ENCODE results near the gene PLCG1. TPM values are rescaled to one million over a fixed set of nuclear protein-coding genes. Genes with fewer than 3 reads are reported as not detected.
A peak's percentile ranks its signal among the peaks of the same experiment; 100 is the strongest.
"Not testable (repeated sequence)": the region's sequence is repeated elsewhere in the genome, so short reads cannot be mapped to it uniquely, and the experiment has no call there.

The PLCG1 gene
- total RNA-seq, 1 donor from 2014 or later, result 45.0 TPM

- ATAC-seq (ENCODE audit: poor library complexity) (no peak), DNase-seq (no peak)
- intact Hi-C loops (cut with DNase I), result no loop called here
These were observed 17.5 kb upstream of the PLCG1 start for GRCh38 chr20:41119614-41120561.

GRCh38 chr20:41121399-41121798, 15.9 kb upstream of the PLCG1 start:
- ATAC-seq (ENCODE audit: poor library complexity) (no peak), DNase-seq (no peak)
- intact Hi-C loops (cut with DNase I), result no loop called here

- intact Hi-C loops (cut with DNase I), result no loop called here
- no peak for ATAC-seq (ENCODE audit: poor library complexity)
- no peak for DNase-seq
These were observed 13.7 kb upstream of the PLCG1 start for GRCh38 chr20:41123631-41124030.

GRCh38 chr20:41124451-41125094, 12.8 kb upstream of the PLCG1 start:
- DNase-seq (no peak), ATAC-seq (ENCODE audit: poor library complexity) (no peak)
- intact Hi-C loops (cut with DNase I), result no loop called here

GRCh38 chr20:41125530-41126457, 11.5 kb upstream of the PLCG1 start:
- peak; percentile 51 for ATAC-seq (ENCODE audit: poor library complexity)
- intact Hi-C loops (cut with DNase I), result no loop called here
- no peak for DNase-seq

GRCh38 chr20:41126719-41127118, 10.6 kb upstream of the PLCG1 start:
- intact Hi-C loops (cut with DNase I), result no loop called here
- no peak for ATAC-seq (ENCODE audit: poor library complexity)
- DNase-seq, result no peak

GRCh38 chr20:41128317-41128716, 9.0 kb upstream of the PLCG1 start:
- intact Hi-C loops (cut with DNase I), result not testable (repeated sequence)

GRCh38 chr20:41131594-41132387, 5.6 kb upstream of the PLCG1 start:
- no peak for DNase-seq
- intact Hi-C loops (cut with DNase I), result loop anchor here (10.0 kb wide), 2 partner anchors 203 to 283 kb away; no protein-coding TSS in a partner anchor
- ATAC-seq (ENCODE audit: poor library complexity), result no peak

More at GRCh38 chr20:41128317-41128716, 9.0 kb upstream of the PLCG1 start:
- not testable (repeated sequence) for DNase-seq; ATAC-seq (ENCODE audit: poor library complexity)

- ATAC-seq (ENCODE audit: poor library complexity); DNase-seq: not testable (repeated sequence)
- intact Hi-C loops (cut with DNase I), result loop anchor here (10.0 kb wide), 2 partner anchors 202 to 282 kb away; no protein-coding TSS in a partner anchor
These were observed 5.0 kb upstream of the PLCG1 start for GRCh38 chr20:41132388-41132775.

- ATAC-seq (ENCODE audit: poor library complexity) (no peak), DNase-seq (no peak)
- intact Hi-C loops (cut with DNase I), result loop anchor here (10.0 kb wide), 2 partner anchors 201 to 281 kb away; no protein-coding TSS in a partner anchor
These were observed 3.5 kb upstream of the PLCG1 start for GRCh38 chr20:41133709-41134361.

GRCh38 chr20:41134362-41135186, 2.8 kb upstream of the PLCG1 start:
- DNase-seq (no peak), ATAC-seq (ENCODE audit: poor library complexity) (no peak)
- intact Hi-C loops (cut with DNase I), result loop anchor here (10.0 kb wide), 2 partner anchors 200 to 280 kb away; no protein-coding TSS in a partner anchor

GRCh38 chr20:41135187-41135887, 2.0 kb upstream of the PLCG1 start:
- no peak for ATAC-seq (ENCODE audit: poor library complexity)
- peak; percentile 57 for DNase-seq
- intact Hi-C loops (cut with DNase I), result loop anchor here (10.0 kb wide), 2 partner anchors 199 to 279 kb away; no protein-coding TSS in a partner anchor

GRCh38 chr20:41135888-41136679, 1.3 kb upstream of the PLCG1 start:
- intact Hi-C loops (cut with DNase I), result loop anchor here (10.0 kb wide), 2 partner anchors 199 to 279 kb away; no protein-coding TSS in a partner anchor
- no peak for DNase-seq
- ATAC-seq (ENCODE audit: poor library complexity), result no peak

GRCh38 chr20:41137614-41138474, 501 bp downstream of the PLCG1 start:
- peak; percentile 84 for DNase-seq
- intact Hi-C loops (cut with DNase I), result loop anchor here (10.0 kb wide), 2 partner anchors 197 to 277 kb away; no protein-coding TSS in a partner anchor
- ATAC-seq (ENCODE audit: poor library complexity), result peak; percentile 13

Measured in Right ventricle myocardium superior (tissue), 1 donor.